Measurements from ENCODE around the gene PCGF1. TPM values are rescaled to one million over a fixed set of nuclear protein-coding genes. Genes with fewer than 3 reads are reported as not detected.

PCGF1 gene
- total and polyA plus RNA-seq, 2 of the 13 experiments (the other 11 are each of a cell fraction or from before 2014, with no cell fraction given), result 20.4 to 22.6 TPM

DNA sequence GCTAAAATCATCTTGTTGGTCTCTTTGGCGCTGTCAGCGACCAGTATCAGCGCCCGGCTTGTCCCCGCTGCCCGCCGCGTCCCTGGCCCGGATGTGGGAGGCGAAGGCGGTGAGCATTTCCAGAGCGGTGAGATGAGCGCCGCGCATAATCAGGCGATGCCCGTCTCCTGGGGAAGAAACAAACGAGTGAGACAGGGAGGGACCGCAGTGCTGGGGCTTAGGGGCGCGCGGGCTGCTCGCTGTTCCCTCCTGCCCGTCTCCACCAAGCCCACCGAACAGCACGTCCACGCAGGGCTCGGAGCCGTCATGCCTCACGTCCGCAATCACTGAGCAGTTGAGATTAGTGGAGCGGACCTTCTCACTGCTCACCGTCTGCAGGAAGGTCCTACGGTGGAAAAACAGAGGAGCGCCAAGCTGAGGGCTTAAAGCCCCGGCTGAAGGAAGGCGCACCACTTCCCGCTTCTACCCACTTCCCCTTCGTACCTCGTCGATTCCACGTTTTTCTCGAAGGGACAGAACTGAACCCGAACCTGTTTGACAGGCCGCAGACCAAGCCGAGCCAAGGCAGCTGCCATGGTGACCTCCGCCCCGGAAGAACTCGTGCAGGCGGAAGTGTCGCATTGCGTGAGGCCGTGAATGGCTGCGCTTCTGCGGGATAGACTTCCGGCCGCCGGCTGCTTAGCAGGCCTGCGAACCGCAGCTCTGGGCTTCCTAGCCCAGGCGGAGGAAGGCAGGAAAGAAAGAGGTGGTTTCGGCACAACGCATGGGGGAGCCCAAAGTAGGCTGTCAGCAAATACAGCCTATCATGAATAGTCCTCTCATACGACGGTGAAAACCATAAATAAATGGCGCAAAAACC lies 35.2 kb downstream of the PCGF1 start, which contains the start of gene MRPL53 (continued):
- TF ChIP-seq NFATC3 (CRISPR knock-in tag; IDR thresholded peaks at IDR 0.05), result peak; percentile 88; the same call in 1 of the 2 replicates
- peak; percentile 88 for TF ChIP-seq MED1 (CRISPR knock-in tag; IDR thresholded peaks at IDR 0.05)
- TF ChIP-seq JUND (CRISPR knock-in tag; IDR thresholded peaks at IDR 0.05), result no peak
- peak; percentile 49; the same call in 1 of the 2 replicates for TF ChIP-seq KLF15 (CRISPR knock-in tag; IDR thresholded peaks at IDR 0.05; ENCODE audit: borderline replicate concordance)
- TF ChIP-seq MZF1 (CRISPR knock-in tag; IDR thresholded peaks at IDR 0.05; ENCODE audit: borderline replicate concordance), result peak; percentile 86; the same call in 1 of the 2 replicates
- peak; percentile 96; the same call in 1 of the 2 replicates for TF ChIP-seq FOXC1 (CRISPR knock-in tag; IDR thresholded peaks at IDR 0.05; ENCODE audit: borderline replicate concordance)
- peak; percentile 90 for TF ChIP-seq KAT7 (CRISPR knock-in tag; IDR thresholded peaks at IDR 0.05; ENCODE audit: borderline replicate concordance)
- no peak for TF ChIP-seq MED13 (CRISPR knock-in tag; IDR thresholded peaks at IDR 0.05)
- TF ChIP-seq, protein P1, sequence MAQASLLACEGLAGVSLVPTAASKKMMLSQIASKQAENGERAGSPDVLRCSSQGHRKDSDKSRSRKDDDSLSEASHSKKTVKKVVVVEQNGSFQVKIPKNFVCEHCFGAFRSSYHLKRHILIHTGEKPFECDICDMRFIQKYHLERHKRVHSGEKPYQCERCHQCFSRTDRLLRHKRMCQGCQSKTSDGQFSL (CRISPR knock-in tag; IDR thresholded peaks at IDR 0.05), result no peak; the same call in none of the 2 replicates
- TF ChIP-seq ZNF143 (CRISPR knock-in tag; IDR thresholded peaks at IDR 0.05), result peak; percentile 77
- peak; percentile 37; the same call in 1 of the 2 replicates for TF ChIP-seq CHD4 (IDR thresholded peaks at IDR 0.05; ENCODE audit: borderline replicate concordance, low read length)
- TF ChIP-seq CEBPB (IDR thresholded peaks at IDR 0.05; ENCODE audit: borderline replicate concordance, low read depth, low read length), result no peak
- peak; percentile 91 for TF ChIP-seq ZNF468 (CRISPR knock-in tag; IDR thresholded peaks at IDR 0.05)
- TF ChIP-seq, protein P2, sequence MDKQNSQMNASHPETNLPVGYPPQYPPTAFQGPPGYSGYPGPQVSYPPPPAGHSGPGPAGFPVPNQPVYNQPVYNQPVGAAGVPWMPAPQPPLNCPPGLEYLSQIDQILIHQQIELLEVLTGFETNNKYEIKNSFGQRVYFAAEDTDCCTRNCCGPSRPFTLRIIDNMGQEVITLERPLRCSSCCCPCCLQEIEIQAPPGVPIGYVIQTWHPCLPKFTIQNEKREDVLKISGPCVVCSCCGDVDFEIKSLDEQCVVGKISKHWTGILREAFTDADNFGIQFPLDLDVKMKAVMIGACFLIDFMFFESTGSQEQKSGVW (CRISPR knock-in tag; IDR thresholded peaks at IDR 0.05; ENCODE audit: borderline replicate concordance), result no peak
- 0 out of 2 replicates have a peak, but pooled peaks have one; percentile 76 for TF ChIP-seq ZNF484 (CRISPR knock-in tag; IDR thresholded peaks at IDR 0.05; ENCODE audit: borderline replicate concordance, low read depth)
- TF ChIP-seq, protein P3, sequence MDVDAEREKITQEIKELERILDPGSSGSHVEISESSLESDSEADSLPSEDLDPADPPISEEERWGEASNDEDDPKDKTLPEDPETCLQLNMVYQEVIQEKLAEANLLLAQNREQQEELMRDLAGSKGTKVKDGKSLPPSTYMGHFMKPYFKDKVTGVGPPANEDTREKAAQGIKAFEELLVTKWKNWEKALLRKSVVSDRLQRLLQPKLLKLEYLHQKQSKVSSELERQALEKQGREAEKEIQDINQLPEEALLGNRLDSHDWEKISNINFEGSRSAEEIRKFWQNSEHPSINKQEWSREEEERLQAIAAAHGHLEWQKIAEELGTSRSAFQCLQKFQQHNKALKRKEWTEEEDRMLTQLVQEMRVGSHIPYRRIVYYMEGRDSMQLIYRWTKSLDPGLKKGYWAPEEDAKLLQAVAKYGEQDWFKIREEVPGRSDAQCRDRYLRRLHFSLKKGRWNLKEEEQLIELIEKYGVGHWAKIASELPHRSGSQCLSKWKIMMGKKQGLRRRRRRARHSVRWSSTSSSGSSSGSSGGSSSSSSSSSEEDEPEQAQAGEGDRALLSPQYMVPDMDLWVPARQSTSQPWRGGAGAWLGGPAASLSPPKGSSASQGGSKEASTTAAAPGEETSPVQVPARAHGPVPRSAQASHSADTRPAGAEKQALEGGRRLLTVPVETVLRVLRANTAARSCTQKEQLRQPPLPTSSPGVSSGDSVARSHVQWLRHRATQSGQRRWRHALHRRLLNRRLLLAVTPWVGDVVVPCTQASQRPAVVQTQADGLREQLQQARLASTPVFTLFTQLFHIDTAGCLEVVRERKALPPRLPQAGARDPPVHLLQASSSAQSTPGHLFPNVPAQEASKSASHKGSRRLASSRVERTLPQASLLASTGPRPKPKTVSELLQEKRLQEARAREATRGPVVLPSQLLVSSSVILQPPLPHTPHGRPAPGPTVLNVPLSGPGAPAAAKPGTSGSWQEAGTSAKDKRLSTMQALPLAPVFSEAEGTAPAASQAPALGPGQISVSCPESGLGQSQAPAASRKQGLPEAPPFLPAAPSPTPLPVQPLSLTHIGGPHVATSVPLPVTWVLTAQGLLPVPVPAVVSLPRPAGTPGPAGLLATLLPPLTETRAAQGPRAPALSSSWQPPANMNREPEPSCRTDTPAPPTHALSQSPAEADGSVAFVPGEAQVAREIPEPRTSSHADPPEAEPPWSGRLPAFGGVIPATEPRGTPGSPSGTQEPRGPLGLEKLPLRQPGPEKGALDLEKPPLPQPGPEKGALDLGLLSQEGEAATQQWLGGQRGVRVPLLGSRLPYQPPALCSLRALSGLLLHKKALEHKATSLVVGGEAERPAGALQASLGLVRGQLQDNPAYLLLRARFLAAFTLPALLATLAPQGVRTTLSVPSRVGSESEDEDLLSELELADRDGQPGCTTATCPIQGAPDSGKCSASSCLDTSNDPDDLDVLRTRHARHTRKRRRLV (CRISPR knock-in tag; IDR thresholded peaks at IDR 0.05), result peak; percentile 69; the same call in 1 of the 2 replicates
- no peak for TF ChIP-seq PLRG1 (conservative IDR thresholded peaks at IDR 0.05)
- TF ChIP-seq ASH2L (IDR thresholded peaks at IDR 0.05; ENCODE audit: insufficient read length, low read depth, low read length), result peak; percentile 99
- peak; percentile 81 for TF ChIP-seq CEBPG (CRISPR knock-in tag; IDR thresholded peaks at IDR 0.05)
- peak; percentile 89; the same call in 1 of the 2 replicates for TF ChIP-seq ZNF224 (CRISPR knock-in tag; IDR thresholded peaks at IDR 0.05)
- TF ChIP-seq TBL1XR1 (IDR thresholded peaks at IDR 0.05; ENCODE audit: borderline replicate concordance, low read length, partially characterized antibody), result peak; percentile 54
- TF ChIP-seq ZNF75D (CRISPR knock-in tag; IDR thresholded peaks at IDR 0.05; ENCODE audit: borderline replicate concordance), result no peak
- TF ChIP-seq CREM (IDR thresholded peaks at IDR 0.05), result peak; percentile 94
- no peak for TF ChIP-seq CREM (CRISPR knock-in tag; IDR thresholded peaks at IDR 0.05)
- peak; percentile 70; the same call in 1 of the 2 replicates for TF ChIP-seq ZNF878 (CRISPR knock-in tag; IDR thresholded peaks at IDR 0.05)
